Stimulated activated CD8-positive, alpha-beta memory T cell treated with anti-CD3 and anti-CD28 coated beads, Interleukin-4, amount 100 ng/mL, for 24 hours (primary cell): ENCODE data around the gene FHIT.

Experiments used
- DNase-seq: peaks from one replicate; pipeline ENCODE4 v3.0.0-alpha.2; 2020; ENCODE audit warnings: low read depth

FHIT gene

GRCh38 chr3:60760145-60760544, 491.1 kb downstream of the FHIT start:
- DNase-seq, result no peak

GRCh38 chr3:60759439-60759838, 491.8 kb downstream of the FHIT start:
- DNase-seq, result no peak

- no peak for DNase-seq
Observed at GRCh38 chr3:60758831-60759230, 492.4 kb downstream of the FHIT start.

- DNase-seq, result no peak
Observed at GRCh38 chr3:60758171-60758570, 493.1 kb downstream of the FHIT start.

- no peak for DNase-seq
Observed at GRCh38 chr3:60757724-60758123, 493.5 kb downstream of the FHIT start.

- no peak for DNase-seq
Observed at GRCh38 chr3:60756241-60757030, 494.8 kb downstream of the FHIT start.

GRCh38 chr3:60755094-60755493, 496.2 kb downstream of the FHIT start:
- DNase-seq, result no peak

GRCh38 chr3:60754617-60755016, 496.6 kb downstream of the FHIT start:
- DNase-seq, result no peak

- no peak for DNase-seq
Observed at GRCh38 chr3:60752809-60753208, 498.4 kb downstream of the FHIT start.

- no peak for DNase-seq
Observed at GRCh38 chr3:60746695-60747416, 504.4 kb downstream of the FHIT start.

- no peak for DNase-seq
Observed at GRCh38 chr3:60746043-60746638, 505.1 kb downstream of the FHIT start.

GRCh38 chr3:60743631-60744164, 507.6 kb downstream of the FHIT start:
- DNase-seq, result no peak

- no peak for DNase-seq
Observed at GRCh38 chr3:60742606-60743145, 508.6 kb downstream of the FHIT start.

GRCh38 chr3:60737633-60738399, 513.4 kb downstream of the FHIT start:
- no peak for DNase-seq

- no peak for DNase-seq
Observed at GRCh38 chr3:60730371-60730770, 520.9 kb downstream of the FHIT start.

GRCh38 chr3:60729056-60729455, 522.2 kb downstream of the FHIT start:
- DNase-seq, result no peak

- no peak for DNase-seq
Observed at GRCh38 chr3:60728006-60728405, 523.2 kb downstream of the FHIT start.

- no peak for DNase-seq
Observed at GRCh38 chr3:60720736-60721135, 530.5 kb downstream of the FHIT start.

- no peak for DNase-seq
Observed at GRCh38 chr3:60716573-60716972, 534.7 kb downstream of the FHIT start.

- no peak for DNase-seq
Observed at GRCh38 chr3:60708191-60708975, 542.9 kb downstream of the FHIT start.

- DNase-seq, result no peak
Observed at GRCh38 chr3:60707452-60708020, 543.7 kb downstream of the FHIT start.
